ENCODE results near the gene CNTNAP5.

DNA sequence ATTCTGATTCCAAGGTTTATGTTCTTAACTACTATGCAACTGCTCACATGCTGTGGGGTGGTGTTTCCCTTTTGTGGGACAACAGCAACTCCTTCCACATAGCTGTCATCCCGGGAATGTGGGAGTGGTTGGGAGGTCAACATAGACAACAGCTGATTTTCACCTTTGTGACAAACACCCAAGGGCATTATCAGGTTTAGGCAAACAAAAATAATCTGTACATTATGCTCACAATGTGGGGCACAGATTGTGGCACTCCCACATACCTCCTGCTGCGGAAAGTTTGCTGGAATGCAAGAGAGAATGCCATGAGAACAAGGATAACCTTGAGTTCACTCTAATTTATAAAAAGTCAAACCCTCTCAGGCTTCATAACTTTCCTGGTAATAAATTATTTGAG is 582.6 kb downstream of the CNTNAP5 start:
- TF ChIP-seq, protein P1, sequence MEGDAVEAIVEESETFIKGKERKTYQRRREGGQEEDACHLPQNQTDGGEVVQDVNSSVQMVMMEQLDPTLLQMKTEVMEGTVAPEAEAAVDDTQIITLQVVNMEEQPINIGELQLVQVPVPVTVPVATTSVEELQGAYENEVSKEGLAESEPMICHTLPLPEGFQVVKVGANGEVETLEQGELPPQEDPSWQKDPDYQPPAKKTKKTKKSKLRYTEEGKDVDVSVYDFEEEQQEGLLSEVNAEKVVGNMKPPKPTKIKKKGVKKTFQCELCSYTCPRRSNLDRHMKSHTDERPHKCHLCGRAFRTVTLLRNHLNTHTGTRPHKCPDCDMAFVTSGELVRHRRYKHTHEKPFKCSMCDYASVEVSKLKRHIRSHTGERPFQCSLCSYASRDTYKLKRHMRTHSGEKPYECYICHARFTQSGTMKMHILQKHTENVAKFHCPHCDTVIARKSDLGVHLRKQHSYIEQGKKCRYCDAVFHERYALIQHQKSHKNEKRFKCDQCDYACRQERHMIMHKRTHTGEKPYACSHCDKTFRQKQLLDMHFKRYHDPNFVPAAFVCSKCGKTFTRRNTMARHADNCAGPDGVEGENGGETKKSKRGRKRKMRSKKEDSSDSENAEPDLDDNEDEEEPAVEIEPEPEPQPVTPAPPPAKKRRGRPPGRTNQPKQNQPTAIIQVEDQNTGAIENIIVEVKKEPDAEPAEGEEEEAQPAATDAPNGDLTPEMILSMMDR (IDR thresholded peaks at IDR 0.05) = no peak
- TF ChIP-seq EP300 (IDR thresholded peaks at IDR 0.05) (no peak), POLR2AphosphoS5 (IDR thresholded peaks at IDR 0.05) (no peak)

All from esophagus muscularis mucosa (tissue), 4 donors.